B cell (primary cell): ENCODE results near the gene ADGRA1. TPM values are rescaled to one million over a fixed set of nuclear protein-coding genes. Genes with fewer than 3 reads are reported as not detected.

Experiments used
- ATAC-seq: fragments of 200-7000 bp; cut with Tn5 transposase; one replicate; pipeline ENCODE4 v1.10.0; 2021; ENCODE audit warnings: low read depth, mild to moderate bottlenecking, moderate number of reproducible peaks, moderate library complexity
- CTCF ChIA-PET: fragments of 350-600 bp; sonication (Branson Sonifier 250); formaldehyde crosslinking; loops from one replicate; lab custom pipeline; 2021; ENCODE audit warnings: antibody characterized with exemption, inconsistent platforms; lab: Charles Lee
- POLR2A ChIA-PET: fragments of 350-600 bp; sonication (Branson Sonifier 250); formaldehyde crosslinking; loops from one replicate; lab custom pipeline; 2021; ENCODE audit warnings: antibody characterized with exemption; lab: Charles Lee
- DNase-seq: peaks from one replicate; pipeline ENCODE4 v3.0.0; 2013
- H2AFZ ChIP-seq: 2 replicates; pipeline ENCODE4 v1.6.1; 2012; ENCODE audit warnings: mild to moderate bottlenecking, low read depth, low read length; ENCODE audit not compliant: insufficient read depth, poor library complexity, severe bottlenecking
- H3K27ac ChIP-seq, 2 donors: 1 replicate in 1 of 2; 2 replicates in 1 of 2; pipeline ENCODE4 v1.5.1; 2012 to 2013; ENCODE audit warnings: low read length in 2 of 2, mild to moderate bottlenecking in 2 of 2, moderate library complexity in 1 of 2
- H3K27me3 ChIP-seq, 4 experiments: fragments of 200-600 bp in 1 of 4; sonication (generic) in 1 of 4; replicated peaks in 1 of 4; 1 replicate in 2 of 4; 2 replicates in 2 of 4; pipeline versions ENCODE4 v1.6.1 to v1.7.0; 2013 to 2016; ENCODE audit warnings: low read length in 3 of 4, mild to moderate bottlenecking in 2 of 4, mixed read lengths in 1 of 4, moderate library complexity in 1 of 4; ENCODE audit not compliant: insufficient read depth in 4 of 4, control insufficient read depth in 3 of 4; ENCODE audit errors: control extremely low read depth in 1 of 4
- H3K36me3 ChIP-seq, 2 experiments: replicated peaks in 1 of 2; 1 replicate in 1 of 2; 2 replicates in 1 of 2; pipeline versions ENCODE4 v1.6.1 to v1.7.1; 2013; ENCODE audit warnings: low read length in 1 of 2; ENCODE audit not compliant: insufficient read depth in 2 of 2, control insufficient read depth in 1 of 2; ENCODE audit errors: control extremely low read depth in 1 of 2, extremely low read depth in 1 of 2
- H3K4me1 ChIP-seq, 2 donors: fragments of 200-600 bp in 1 of 2; sonication (generic) in 1 of 2; 1 replicate in 1 of 2; 2 replicates in 1 of 2; pipeline versions ENCODE4 v1.5.1 to v1.6.1; 2013 to 2017; ENCODE audit warnings: low read length in 2 of 2; ENCODE audit not compliant: control insufficient read depth in 2 of 2, insufficient read depth in 2 of 2
- H3K4me2 ChIP-seq: replicated peaks from 2 replicates; pipeline ENCODE3; 2012; ENCODE audit warnings: mild to moderate bottlenecking, low read depth, low read length; ENCODE audit not compliant: poor library complexity, severe bottlenecking
- H3K4me3 ChIP-seq, 5 experiments: fragments of 200-600 bp in 1 of 5; sonication (generic) in 1 of 5; 1 replicate in 3 of 5; 2 replicates in 2 of 5; pipeline versions ENCODE4 v1.5.1 to v1.7.0; 2011 to 2016; ENCODE audit warnings: low read length in 4 of 5, mild to moderate bottlenecking in 4 of 5, low read depth in 2 of 5, control low read depth in 1 of 5, moderate library complexity in 1 of 5; ENCODE audit not compliant: insufficient read depth in 1 of 5; ENCODE audit errors: control extremely low read depth in 1 of 5, extremely low read depth in 1 of 5
- H3K79me2 ChIP-seq: fragments of 200-600 bp; sonication (generic); one replicate; pipeline ENCODE4 v1.6.0; 2016; ENCODE audit warnings: low read length; ENCODE audit not compliant: control insufficient read depth, insufficient read depth
- H3K9ac ChIP-seq: fragments of 200-600 bp; sonication (generic); 2 replicates; pipeline ENCODE4 v1.6.1; 2017; ENCODE audit warnings: mild to moderate bottlenecking, low read length, moderate library complexity
- H3K9me3 ChIP-seq, 3 donors: one replicate each; pipeline versions ENCODE4 v1.6.1 to v1.7.1; 2013; ENCODE audit warnings: low read length in 2 of 3; ENCODE audit not compliant: control insufficient read depth in 2 of 3, insufficient read depth in 1 of 3; ENCODE audit errors: control extremely low read depth in 1 of 3
- H4K20me1 ChIP-seq: 2 replicates; pipeline ENCODE4 v1.6.0; 2012; ENCODE audit warnings: mild to moderate bottlenecking, low read length; ENCODE audit not compliant: insufficient read depth, control insufficient read depth, poor library complexity, severe bottlenecking
- H3K27ac Mint-ChIP-seq: one replicate; pipeline ENCODE4 v1.8.0; 2021; ENCODE audit warnings: mixed read lengths
- H3K27me3 Mint-ChIP-seq: one replicate; pipeline ENCODE4 v1.8.0; 2021; ENCODE audit warnings: mixed read lengths
- H3K4me1 Mint-ChIP-seq: one replicate; pipeline ENCODE4 v1.8.0; 2021; ENCODE audit warnings: mixed read lengths
- H3K4me3 Mint-ChIP-seq: one replicate; pipeline ENCODE4 v1.8.0; 2021; ENCODE audit warnings: mixed read lengths
- H3K9me3 Mint-ChIP-seq: one replicate; pipeline ENCODE4 v1.8.0; 2022; ENCODE audit warnings: mixed read lengths; ENCODE audit not compliant: insufficient read depth
- EZH2 ChIP-seq: IDR thresholded peaks from 2 replicates; pipeline ENCODE4 v1.6.1; 2012; ENCODE audit warnings: borderline replicate concordance, low read depth, mild to moderate bottlenecking, moderate library complexity, low read length; ENCODE audit not compliant: insufficient read depth, poor library complexity, severe bottlenecking
- WGBS: methylation state at CpG from one replicate; pipeline ENCODE4 v1.1.5; 2013; ENCODE audit warnings: missing lambda C conversion rate; ENCODE audit not compliant: insufficient coverage; 5-methylcytosine and 5-hydroxymethylcytosine counted together
- intact Hi-C: fragments of 100-400 bp; cut with micrococcal nuclease; formaldehyde crosslinking; loops from one replicate; pipeline ENCODE4 v1.10.0; 2022
- polyA plus RNA-seq: library from polyadenylated mRNA; depleted of rRNA; stranded (reverse); fragments of >200 nt; gene quantifications from 2 replicates; pipeline ENCODE4 v1.2.3, GENCODE V29; 2012
- total RNA-seq, 2 donors: library from RNA; stranded (reverse); fragments of 120-200 nt in 1 of 2; gene quantifications; 1 replicate in 1 of 2; 2 replicates in 1 of 2; pipeline versions ENCODE4 v1.2.3 to v1.2.4, GENCODE V29; 2013 to 2022
- TF ChIP-seq, protein P1 (sequence below): fragments of 200-600 bp; IDR thresholded peaks from one replicate; pipeline ENCODE4 v1.8.0; 2022; ENCODE audit warnings: antibody characterized with exemption, mild to moderate bottlenecking

ADGRA1 gene
- total and polyA plus RNA-seq, 2 donors (not counting 1 experiment from before 2014, with no cell fraction given), result not detected

DNA sequence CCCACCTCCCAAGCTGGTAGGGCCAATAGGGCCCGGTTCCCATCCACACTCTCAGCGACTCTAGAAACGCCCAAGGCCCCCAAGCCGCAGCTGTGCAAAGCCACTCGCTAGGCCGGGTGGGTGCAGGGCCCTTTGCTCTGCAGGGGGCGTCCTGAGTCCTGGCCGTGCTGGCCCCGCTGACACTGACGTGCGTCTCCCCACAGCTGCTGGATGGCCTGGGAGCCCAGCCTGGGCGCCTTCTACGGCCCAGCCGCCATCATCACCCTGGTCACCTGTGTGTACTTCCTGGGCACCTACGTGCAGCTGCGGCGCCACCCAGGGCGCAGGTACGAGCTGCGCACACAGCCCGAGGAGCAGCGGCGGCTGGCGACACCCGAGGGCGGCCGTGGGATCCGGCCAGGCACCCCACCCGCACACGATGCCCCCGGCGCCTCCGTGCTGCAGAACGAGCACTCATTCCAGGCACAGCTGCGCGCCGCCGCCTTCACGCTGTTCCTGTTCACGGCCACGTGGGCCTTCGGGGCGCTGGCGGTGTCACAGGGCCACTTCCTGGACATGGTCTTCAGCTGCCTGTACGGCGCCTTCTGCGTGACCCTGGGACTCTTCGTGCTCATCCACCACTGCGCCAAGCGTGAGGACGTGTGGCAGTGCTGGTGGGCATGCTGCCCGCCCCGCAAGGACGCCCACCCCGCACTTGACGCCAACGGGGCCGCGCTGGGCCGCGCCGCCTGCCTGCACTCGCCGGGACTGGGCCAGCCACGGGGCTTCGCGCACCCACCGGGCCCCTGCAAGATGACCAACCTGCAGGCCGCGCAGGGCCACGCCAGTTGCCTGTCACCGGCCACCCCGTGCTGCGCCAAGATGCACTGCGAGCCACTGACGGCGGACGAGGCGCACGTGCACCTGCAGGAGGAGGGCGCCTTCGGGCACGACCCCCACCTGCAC, 40.7 kb downstream of the ADGRA1 start:
- no peak overlapping the region for H3K4me2 ChIP-seq
- peaks cover 0 to 22% (median 0%) of the 10 kb centered on the region in 4 experiments for H3K27me3 ChIP-seq
- intact Hi-C loops, result no loop called here
- H3K36me3 ChIP-seq, result no peaks in the 10 kb centered on the region
- no peak overlapping the region for H3K4me3 ChIP-seq
- H4K20me1 ChIP-seq, result no peaks in the 10 kb centered on the region
- Mint-ChIP-seq H3K27me3 (peaks cover 9% of the 10 kb centered on the region), H3K27ac (no peak overlapping the region), H3K9me3 (no peaks in the 10 kb centered on the region), H3K4me1 (peaks cover 11% of the 10 kb centered on the region), H3K4me3 (no peak overlapping the region)
- H2AFZ ChIP-seq, result no peak overlapping the region
- 97% methylated on average over 83 of the region's 83 CpGs for WGBS
- H3K79me2 ChIP-seq, result no peaks in the 10 kb centered on the region
- H3K9me3 ChIP-seq, result peaks cover 0 to 29% (median 0%) of the 10 kb centered on the region in 3 donors
- ChIA-PET CTCF (no interaction called here), POLR2A (no interaction called here)
- no peak overlapping the region for H3K27ac ChIP-seq
- ATAC-seq, result no peak
- no peak for TF ChIP-seq EZH2
- TF ChIP-seq, protein P1, sequence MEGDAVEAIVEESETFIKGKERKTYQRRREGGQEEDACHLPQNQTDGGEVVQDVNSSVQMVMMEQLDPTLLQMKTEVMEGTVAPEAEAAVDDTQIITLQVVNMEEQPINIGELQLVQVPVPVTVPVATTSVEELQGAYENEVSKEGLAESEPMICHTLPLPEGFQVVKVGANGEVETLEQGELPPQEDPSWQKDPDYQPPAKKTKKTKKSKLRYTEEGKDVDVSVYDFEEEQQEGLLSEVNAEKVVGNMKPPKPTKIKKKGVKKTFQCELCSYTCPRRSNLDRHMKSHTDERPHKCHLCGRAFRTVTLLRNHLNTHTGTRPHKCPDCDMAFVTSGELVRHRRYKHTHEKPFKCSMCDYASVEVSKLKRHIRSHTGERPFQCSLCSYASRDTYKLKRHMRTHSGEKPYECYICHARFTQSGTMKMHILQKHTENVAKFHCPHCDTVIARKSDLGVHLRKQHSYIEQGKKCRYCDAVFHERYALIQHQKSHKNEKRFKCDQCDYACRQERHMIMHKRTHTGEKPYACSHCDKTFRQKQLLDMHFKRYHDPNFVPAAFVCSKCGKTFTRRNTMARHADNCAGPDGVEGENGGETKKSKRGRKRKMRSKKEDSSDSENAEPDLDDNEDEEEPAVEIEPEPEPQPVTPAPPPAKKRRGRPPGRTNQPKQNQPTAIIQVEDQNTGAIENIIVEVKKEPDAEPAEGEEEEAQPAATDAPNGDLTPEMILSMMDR, result no peak
- no peaks in the 10 kb centered on the region for H3K4me1 ChIP-seq
- DNase-seq, result no peak
- no peak overlapping the region for H3K9ac ChIP-seq
